ENCODE measurements around the gene ADAM22.

Gene ADAM22

DNA sequence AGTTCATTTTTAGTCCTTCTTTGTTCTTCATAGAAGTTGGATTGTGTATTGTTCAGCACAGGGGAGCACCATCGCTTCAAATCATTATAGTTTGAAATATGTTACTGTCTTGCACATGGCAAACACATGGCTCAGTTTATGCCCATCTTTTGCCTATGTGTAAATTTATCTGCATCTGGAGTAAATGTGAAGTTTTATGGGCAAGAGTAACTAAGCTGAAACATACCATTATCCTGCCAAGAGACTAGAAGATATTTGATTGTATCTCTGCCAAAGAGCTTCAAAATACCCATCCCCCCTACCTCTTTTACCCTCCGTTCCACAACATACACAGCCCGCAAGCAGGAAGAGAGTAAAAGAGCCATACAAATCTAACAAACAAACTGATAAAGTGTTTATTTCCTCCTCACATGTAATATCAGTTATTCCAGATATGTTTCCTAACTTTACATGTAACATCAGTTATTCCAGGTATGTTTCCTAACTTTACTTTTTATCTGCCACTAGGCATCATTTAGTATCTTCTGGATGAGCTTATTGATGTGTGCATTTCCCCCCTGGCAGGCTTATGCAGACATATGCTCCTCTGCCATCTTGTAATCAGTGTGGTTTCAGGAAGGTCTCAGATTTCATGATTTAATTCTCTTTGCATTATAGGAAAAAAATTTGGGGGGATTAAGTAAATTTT is 158.1 kb downstream of the ADAM22 start:
- no peak for DNase-seq
- Histone ChIP-seq H3K9me3 (replicated peaks; ENCODE audit: insufficient read depth, low read length) (no peaks in the 10 kb centered on the region), H3K27ac (ENCODE audit: low read length) (no peak overlapping the region), H3K9ac (ENCODE audit: low read length) (no peak overlapping the region), H3K79me2 (ENCODE audit: low read length) (no peaks in the 10 kb centered on the region), H3K9me2 (replicated peaks; ENCODE audit: insufficient read depth, low read length) (no peaks in the 10 kb centered on the region), H3K36me3 (replicated peaks; ENCODE audit: insufficient read depth, low read length) (no peaks in the 10 kb centered on the region), H3K4me1 (ENCODE audit: low read length) (no peaks in the 10 kb centered on the region), H3F3A (ENCODE audit: insufficient read depth, low read length) (no peaks in the 10 kb centered on the region), H3K4me3 (ENCODE audit: low read length) (no peak overlapping the region), H3K27me3 (replicated peaks; ENCODE audit: insufficient read depth, low read length) (no peaks in the 10 kb centered on the region), H3K4me2 (ENCODE audit: low read depth, low read length) (no peak overlapping the region), H4K20me1 (ENCODE audit: insufficient read depth, low read length) (no peaks in the 10 kb centered on the region), H2AFZ (ENCODE audit: low read length) (no peak overlapping the region)
- TF ChIP-seq, protein P1, sequence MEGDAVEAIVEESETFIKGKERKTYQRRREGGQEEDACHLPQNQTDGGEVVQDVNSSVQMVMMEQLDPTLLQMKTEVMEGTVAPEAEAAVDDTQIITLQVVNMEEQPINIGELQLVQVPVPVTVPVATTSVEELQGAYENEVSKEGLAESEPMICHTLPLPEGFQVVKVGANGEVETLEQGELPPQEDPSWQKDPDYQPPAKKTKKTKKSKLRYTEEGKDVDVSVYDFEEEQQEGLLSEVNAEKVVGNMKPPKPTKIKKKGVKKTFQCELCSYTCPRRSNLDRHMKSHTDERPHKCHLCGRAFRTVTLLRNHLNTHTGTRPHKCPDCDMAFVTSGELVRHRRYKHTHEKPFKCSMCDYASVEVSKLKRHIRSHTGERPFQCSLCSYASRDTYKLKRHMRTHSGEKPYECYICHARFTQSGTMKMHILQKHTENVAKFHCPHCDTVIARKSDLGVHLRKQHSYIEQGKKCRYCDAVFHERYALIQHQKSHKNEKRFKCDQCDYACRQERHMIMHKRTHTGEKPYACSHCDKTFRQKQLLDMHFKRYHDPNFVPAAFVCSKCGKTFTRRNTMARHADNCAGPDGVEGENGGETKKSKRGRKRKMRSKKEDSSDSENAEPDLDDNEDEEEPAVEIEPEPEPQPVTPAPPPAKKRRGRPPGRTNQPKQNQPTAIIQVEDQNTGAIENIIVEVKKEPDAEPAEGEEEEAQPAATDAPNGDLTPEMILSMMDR (IDR thresholded peaks at IDR 0.05; ENCODE audit: low read length), result no peak
- TF ChIP-seq EZH2 (optimal IDR thresholded peaks at IDR 0.05; ENCODE audit: low read depth, low read length) (no peak), EZH2phosphoT487 (IDR thresholded peaks at IDR 0.05; ENCODE audit: low read length) (no peak)

GRCh38 chr7:88092676-88092999 is 158.6 kb downstream of the ADAM22 start:
- Histone ChIP-seq H4K20me1 (ENCODE audit: insufficient read depth, low read length) (no peaks in the 10 kb centered on the region), H3K4me2 (ENCODE audit: low read depth, low read length) (no peak overlapping the region), H3K27me3 (replicated peaks; ENCODE audit: insufficient read depth, low read length) (no peaks in the 10 kb centered on the region), H3K4me1 (ENCODE audit: low read length) (no peaks in the 10 kb centered on the region), H3K27ac (ENCODE audit: low read length) (no peak overlapping the region), H3K4me3 (ENCODE audit: low read length) (no peak overlapping the region), H2AFZ (ENCODE audit: low read length) (no peak overlapping the region), H3K36me3 (replicated peaks; ENCODE audit: insufficient read depth, low read length) (no peaks in the 10 kb centered on the region), H3F3A (ENCODE audit: insufficient read depth, low read length) (no peaks in the 10 kb centered on the region), H3K9me2 (replicated peaks; ENCODE audit: insufficient read depth, low read length) (no peaks in the 10 kb centered on the region), H3K79me2 (ENCODE audit: low read length) (no peaks in the 10 kb centered on the region), H3K9me3 (replicated peaks; ENCODE audit: insufficient read depth, low read length) (no peaks in the 10 kb centered on the region), H3K9ac (ENCODE audit: low read length) (no peak overlapping the region)
- TF ChIP-seq EZH2 (optimal IDR thresholded peaks at IDR 0.05; ENCODE audit: low read depth, low read length) (no peak), EZH2phosphoT487 (IDR thresholded peaks at IDR 0.05; ENCODE audit: low read length) (no peak)
- TF ChIP-seq, protein P1 (IDR thresholded peaks at IDR 0.05; ENCODE audit: low read length), result no peak
- no peak for DNase-seq

GRCh38 chr7:88101769-88102168 is 167.7 kb downstream of the ADAM22 start:
- no peaks in the 10 kb centered on the region for H3K79me2 ChIP-seq (ENCODE audit: low read length)
- no peak overlapping the region for H2AFZ ChIP-seq (ENCODE audit: low read length)
- no peak overlapping the region for H3K4me3 ChIP-seq (ENCODE audit: low read length)
- H3F3A ChIP-seq (ENCODE audit: insufficient read depth, low read length), result no peaks in the 10 kb centered on the region
- no peaks in the 10 kb centered on the region for H3K9me3 ChIP-seq (replicated peaks; ENCODE audit: insufficient read depth, low read length)
- H3K4me2 ChIP-seq (ENCODE audit: low read depth, low read length), result no peak overlapping the region
- TF ChIP-seq, protein P1 (IDR thresholded peaks at IDR 0.05; ENCODE audit: low read length), result no peak
- DNase-seq, result no peak
- no peak overlapping the region for H3K9ac ChIP-seq (ENCODE audit: low read length)
- H3K27ac ChIP-seq (ENCODE audit: low read length), result no peak overlapping the region
- no peaks in the 10 kb centered on the region for H3K36me3 ChIP-seq (replicated peaks; ENCODE audit: insufficient read depth, low read length)
- H4K20me1 ChIP-seq (ENCODE audit: insufficient read depth, low read length), result no peaks in the 10 kb centered on the region
- no peaks in the 10 kb centered on the region for H3K27me3 ChIP-seq (replicated peaks; ENCODE audit: insufficient read depth, low read length)
- H3K4me1 ChIP-seq (ENCODE audit: low read length), result no peaks in the 10 kb centered on the region
- H3K9me2 ChIP-seq (replicated peaks; ENCODE audit: insufficient read depth, low read length), result no peaks in the 10 kb centered on the region
